Sigmoid colon (tissue), 4 donors: Measurements from ENCODE around the gene BAD.
A peak's percentile ranks its signal among the peaks of the same experiment; 100 is the strongest.

Experiments used
- CTCF ChIP-seq, 4 experiments: fragments of 450-650 bp in 3 of 4; fragments of 200-600 bp in 1 of 4; IDR thresholded peaks; one replicate each; pipeline ENCODE4 v1.5.1; 2016 to 2019; ENCODE audit warnings: antibody characterized with exemption in 4 of 4, mild to moderate bottlenecking in 3 of 4, moderate library complexity in 2 of 4
- EP300 ChIP-seq, 4 donors: sonication (generic); formaldehyde crosslinking; IDR thresholded peaks; one replicate each; pipeline ENCODE4 v1.6.1; 2017; ENCODE audit warnings: antibody characterized with exemption in 4 of 4
- POLR2AphosphoS5 ChIP-seq, 4 donors: sonication (generic); formaldehyde crosslinking; IDR thresholded peaks; one replicate each; pipeline ENCODE4 v1.6.1; 2017; ENCODE audit warnings: antibody characterized with exemption in 4 of 4

- no peak for TF ChIP-seq CTCF (IDR thresholded peaks at IDR 0.05)
- TF ChIP-seq EP300 (IDR thresholded peaks at IDR 0.05): no peak
- TF ChIP-seq POLR2AphosphoS5 (IDR thresholded peaks at IDR 0.05): peak; percentile 74 to 83 (median 80)
Observed at GRCh38 chr11:64284048-64284961, at the start of gene BAD.
